ENCODE measurements around the gene RAB2B.
"Not testable (repeated sequence)": the region's sequence is repeated elsewhere in the genome, so short reads cannot be mapped to it uniquely, and the experiment has no call there.

RAB2B gene

DNA sequence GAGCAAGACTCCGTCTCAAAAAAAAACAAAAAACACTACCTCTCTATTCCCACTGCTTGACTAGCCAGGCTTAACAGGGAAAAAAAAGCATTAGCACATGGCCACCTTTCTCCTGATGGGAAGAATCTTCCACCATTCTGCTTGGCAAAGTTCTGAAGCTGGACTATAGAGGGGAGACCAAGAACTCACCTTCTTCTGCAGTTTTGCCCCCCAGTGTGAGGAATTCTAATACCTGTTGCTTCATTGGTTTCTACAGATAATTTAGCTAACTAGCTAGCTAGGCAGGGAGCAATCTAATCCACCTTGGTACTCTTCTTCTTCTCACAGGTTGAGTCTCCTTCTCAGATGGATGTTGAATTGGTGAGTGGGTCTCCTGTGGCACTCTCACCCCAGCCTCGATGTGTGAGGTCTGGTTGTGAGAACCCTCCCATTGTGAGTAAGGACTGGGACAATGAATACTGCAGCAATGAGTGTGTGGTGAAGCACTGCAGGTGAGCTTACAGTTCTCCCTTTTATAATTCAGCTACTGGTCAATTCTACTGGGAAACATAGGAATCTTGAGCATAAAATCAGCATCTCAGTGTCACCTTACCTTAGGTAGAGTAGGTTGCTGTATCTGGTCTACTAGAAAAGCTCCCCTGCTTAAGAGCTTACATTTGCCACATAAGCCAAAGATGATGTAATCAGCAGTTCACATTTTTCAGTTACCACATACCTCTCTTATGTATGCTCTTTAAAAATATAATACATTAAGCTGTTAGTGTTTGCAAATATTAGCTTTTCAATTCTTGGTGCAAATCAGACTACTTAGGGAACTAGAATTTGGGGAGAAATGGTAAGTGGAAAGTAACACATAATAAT, 18.4 kb upstream of the RAB2B start:
- no peak for DNase-seq

DNA sequence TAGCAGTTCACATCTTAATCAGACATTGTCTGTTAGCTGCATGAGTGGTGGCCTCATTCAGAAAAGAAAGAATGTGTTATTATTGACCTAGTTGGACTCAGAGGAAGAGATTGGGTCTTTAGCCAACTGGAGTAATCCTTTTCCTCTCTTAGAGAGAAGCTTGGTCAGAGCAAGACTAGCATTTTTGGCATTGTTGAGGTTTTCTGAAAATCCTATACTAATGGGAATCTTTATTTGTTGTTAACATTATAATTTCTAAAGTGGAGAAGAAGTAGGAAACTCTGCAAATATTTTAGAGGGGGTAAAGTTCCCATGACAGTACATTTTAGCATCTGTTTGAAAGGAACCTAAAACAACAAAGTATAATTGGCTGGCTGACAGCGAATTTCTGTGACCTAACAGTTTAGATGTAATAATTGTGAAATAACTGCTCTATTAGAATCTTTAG, 9.9 kb upstream of the RAB2B start:
- no peak for DNase-seq

DNA sequence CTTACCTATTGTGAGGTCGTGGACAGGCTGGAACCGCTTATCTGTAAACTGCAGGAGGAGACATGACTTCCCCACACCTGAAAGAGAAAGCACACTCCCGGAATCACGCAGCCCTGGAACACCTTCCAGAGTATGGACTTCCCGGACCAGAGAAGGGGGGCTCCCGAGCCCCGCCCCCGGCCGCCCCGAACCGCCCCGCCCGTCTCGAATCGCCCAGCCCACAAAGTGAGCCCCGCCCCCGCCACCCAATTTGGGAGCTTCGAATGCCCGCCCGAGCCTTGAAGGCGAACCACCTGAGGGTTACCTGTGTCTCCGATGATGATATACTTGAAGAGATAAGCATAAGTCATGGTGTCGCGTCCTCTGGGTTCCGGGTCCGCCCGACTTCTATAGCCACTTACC, 235 bp downstream of the RAB2B start:
- DNase-seq: no peak

DNA sequence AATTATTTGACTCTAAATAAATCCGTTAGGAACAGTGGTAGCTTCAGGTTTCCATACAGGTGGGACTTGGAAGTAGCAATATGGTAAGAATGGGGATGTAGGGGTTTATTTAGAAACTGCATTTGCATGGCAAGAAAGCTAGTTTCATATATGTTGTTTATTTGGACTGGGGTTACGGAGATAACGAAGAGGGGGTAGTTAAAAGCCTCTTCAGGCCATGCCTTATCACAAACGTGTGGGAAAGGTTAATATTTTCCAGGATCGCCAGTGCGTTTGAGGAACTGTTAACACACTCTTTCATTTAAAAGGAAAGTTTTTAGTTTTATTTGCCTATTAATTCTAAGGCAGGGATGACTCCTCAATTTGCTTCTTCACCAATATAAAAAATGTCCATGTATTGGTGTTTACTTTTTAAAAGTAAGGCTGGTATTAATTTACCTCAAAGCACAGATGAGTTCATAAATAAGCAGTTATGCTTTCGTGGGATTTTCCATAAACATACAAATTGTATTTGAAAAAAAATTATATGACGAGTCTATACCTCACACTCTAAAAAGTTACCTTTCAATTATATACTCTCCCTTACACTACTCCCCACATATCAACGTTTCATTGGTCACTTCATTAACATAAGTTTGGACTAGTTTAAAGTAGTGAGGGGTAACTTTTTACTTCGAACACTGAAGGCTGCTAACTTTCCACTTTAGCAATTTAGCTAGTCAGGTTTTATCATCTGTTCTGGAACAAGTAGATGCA, 814 bp downstream of the RAB2B start:
- DNase-seq: no peak

DNA sequence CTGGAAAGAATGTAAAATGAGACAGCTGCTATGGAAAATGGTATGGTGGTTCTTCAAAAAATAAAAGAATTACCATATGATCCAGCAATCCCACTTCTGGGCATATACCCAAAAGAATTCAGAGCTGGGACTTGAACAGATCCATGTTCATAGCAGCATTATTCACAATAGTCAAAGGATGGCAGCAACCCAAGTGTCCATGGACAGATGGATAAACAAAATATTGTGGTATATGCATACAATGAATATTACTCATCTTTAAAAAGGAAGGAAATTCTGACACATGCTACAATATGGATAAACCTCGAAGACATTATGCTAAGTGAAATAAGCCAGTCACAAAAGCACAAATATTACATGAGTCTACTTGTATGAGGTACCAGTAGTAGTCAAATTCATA, 9.1 kb downstream of the RAB2B start:
- no peak for DNase-seq

DNA sequence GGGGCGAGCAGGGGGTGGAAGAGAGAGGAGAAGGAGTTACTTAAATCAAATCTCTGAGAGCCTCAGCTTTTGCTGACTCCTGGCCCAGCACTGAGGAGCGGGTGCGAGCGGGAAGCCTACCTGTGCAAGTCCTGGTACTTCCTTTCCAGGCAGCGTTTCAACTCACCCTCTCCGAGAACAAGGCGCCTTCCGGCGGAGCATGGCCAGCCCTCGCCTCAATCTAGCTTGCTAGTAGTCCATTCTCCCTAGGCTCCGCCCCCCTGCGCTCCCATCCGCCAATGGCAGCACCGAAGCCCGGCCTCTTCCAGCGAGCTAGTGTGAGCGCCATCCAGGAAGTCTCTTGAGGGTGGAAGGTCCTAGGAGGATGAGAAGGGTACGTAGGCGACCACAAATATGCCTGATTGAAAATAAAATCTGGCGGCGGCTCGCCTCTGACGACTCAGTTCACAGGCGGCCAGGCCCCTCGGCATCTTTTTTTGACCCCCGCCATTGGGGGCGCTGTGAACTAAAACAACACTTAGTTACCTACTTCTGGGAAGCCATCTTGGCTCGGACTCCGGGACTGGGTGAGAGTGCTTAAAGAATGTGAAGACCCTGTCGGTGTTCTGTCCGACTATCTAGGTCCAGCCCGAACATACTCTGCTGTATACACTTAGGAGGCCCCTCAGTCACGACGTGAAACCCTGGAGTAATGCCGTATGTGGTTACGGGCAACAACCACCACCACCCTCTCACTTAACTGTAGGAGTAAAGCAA, 20.7 kb downstream of the RAB2B start, which contains the start of gene CHD8:
TSS of gene CHD8 (minus strand) at position 212 of the 756 bp plus-strand sequence. CDS start 24,480 bp downstream, outside the sequence.
- DNase-seq: peak; percentile 92

DNA sequence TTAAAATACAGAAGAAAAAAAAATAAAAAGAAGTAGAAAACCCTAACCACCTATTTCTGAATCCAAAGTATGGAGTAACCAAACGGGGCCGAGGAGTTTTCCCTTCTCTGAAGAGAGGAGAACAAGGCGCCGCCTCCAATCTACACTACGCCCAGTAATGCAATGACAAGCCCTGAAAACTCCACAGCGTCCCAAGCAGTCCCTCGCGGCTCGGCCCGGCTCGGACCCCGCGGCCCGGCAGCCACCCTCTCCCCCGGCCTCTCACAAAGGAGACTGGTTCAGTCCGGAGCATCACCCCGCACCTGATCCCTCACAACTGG, 21.2 kb downstream of the RAB2B start:
- DNase-seq: peak; percentile 82

DNA sequence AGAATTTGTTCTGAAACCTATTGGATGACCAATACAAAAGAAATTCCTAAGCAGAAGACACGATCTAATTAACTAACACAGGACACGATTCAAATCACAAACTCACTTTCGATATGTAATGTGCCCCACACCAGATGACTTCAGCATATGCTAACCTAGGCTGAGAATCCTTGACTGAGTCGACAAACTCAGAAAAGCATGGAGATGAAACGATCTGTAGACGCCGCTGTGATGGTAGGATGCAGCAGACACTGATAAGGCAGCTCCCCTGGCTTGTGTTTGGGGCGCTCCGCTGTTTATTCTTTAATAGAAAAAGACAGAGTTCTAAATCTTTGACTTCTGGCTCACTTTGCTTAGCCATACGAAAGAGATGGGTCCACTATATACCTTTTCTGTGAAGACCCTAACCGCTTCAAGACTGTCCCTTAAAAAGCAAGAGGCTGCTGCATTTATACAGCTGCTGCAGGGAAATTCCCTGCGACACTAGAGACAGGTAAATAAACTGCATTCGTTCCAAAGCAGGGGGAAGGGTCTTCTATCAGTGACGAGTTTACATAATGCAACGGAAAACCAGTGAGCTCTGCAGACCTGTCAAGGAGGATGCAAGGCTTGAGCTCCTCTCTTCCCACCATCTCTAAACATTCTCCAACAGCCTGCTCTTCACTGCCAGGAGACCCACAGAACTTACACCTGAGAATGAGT, 21.8 kb downstream of the RAB2B start:
- DNase-seq: peak; percentile 32

DNA sequence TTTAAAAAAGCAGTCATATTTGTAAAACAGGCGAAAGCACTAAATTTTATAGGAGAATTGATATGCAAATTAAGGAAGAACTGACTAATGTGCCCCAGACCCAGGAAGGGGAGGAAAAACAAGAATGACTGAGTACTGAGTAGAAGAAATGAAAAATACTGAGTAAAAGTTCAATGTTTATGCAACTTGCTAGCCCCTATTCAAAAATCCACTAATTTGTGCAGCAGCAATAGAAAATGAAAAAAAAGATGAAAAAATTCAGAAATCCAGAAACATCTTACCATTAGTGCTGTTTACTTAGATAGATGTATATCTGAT, 26.9 kb downstream of the RAB2B start:
- DNase-seq: no peak

DNA sequence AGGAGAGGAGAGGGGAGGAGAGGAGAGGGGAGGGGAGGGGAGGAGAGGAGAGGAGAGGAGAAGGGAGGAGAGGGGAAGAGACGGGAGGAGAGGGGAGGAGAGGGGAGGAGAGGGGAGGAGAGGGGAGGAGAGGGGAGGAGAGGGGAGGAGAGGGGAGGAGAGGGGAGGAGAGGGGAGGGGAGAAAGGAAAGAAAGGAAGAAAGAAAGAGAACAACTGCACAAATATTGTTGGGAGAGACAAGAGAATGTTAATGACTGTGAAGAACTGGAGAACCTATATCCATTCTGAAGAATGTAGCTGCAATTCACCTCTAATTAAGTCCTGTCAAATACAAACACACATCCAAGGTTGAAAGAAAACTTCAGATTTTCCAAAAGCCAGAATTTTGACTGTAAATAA, 34.1 kb downstream of the RAB2B start:
- not testable (repeated sequence) for DNase-seq

DNA sequence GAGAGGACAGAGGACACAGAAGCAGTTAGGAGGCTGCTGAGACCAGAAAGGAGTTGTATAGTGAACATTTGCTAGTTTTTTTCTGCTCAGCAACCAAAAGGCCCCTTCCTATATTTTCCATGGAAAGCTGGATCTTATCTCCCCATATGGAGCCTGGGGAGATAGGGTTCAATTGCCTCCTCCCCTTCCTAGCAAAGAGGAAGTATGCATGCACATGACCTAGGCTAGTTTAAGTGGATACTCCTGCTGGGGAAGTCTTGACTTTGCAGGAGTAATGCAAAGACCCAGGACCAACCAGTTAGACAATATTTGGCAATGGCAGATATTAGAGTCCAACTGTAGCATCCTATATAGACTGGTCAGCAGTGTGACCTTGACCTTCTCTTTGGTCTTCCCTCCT, 35.9 kb downstream of the RAB2B start:
- DNase-seq: no peak

DNA sequence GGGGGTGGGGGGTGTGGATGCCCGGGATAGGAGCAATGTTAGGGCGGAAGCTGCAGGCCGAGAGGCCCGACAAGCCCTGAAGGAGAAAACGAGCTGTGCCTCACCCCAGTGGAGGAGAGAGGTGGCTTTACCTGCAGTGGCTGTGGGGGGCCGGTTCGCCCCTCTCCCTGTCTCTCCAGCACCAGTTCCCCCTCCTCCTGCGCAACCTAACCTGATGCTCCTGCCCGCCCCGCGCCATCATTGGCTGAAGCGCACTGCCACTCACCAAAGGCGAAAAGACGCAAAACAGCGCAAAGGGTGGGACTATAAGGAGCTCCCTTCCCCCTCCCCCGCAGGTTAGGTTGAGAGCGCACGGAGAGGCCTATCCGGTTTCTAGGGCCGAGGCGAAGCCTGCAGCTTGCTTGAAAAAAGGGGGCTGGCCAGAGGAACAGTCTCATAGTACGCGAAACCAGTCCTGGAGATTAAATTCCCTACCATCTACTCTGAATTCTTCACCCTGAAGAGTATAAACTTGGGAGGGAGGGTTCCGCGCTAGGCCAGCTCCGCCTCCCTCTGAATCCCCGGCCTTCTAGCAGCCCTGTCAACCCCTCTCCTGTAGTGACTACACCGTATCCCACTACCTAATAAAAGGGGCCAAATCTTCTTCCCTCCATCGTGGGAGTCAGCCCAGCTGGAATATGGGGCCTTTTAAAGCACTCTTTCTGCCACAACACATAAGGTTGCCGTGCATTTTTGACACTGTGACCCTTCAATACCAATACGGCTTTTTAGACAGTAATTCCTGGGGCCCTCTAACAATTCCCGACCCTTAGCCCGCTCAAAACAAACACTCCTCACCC, 39.5 kb downstream of the RAB2B start:
- DNase-seq: peak; percentile 98

DNA sequence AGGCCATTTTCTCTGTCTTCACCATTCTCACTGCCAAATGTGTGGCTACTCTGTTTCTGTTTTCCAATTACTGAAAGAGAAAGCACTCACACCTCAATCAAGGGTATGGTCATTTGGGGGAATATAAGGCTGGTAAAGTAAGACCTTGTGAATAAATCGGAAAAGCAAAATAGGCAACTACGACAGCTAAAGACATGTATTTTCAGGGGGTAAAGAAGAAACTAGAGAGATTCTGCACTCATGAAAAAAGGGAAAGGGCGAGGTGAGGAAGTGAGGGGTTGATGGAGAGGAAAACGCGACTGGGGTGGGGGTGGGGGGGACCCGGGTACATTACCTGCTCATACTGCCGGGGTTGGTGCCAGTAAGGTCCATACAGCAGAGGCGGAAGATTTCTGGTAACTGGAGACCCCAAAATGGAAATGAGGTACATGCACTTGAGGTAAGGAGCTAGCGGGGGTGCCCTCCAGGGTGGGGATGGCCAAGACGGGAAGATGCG, 40.1 kb downstream of the RAB2B start:
- DNase-seq: no peak

DNA sequence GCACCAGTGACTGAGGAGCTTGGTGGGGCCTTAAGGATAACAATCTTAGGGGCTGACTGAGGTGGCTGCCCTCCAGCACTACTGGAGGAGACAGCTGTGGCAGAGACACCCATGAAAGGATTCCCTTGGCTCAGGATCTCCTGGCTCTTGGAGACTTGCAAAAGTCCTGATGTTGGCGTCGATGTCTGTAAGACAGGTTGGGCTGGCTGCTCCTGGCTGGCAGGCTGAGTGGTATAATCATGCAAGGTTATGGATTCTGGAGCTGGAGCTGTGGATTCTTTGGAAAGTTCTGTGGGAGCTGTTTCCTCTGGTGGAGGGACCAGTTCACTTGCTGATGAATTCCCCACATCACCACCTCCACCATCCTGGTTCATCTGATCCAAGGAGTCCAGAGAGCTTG, 45.6 kb downstream of the RAB2B start:
- no peak for DNase-seq

DNA sequence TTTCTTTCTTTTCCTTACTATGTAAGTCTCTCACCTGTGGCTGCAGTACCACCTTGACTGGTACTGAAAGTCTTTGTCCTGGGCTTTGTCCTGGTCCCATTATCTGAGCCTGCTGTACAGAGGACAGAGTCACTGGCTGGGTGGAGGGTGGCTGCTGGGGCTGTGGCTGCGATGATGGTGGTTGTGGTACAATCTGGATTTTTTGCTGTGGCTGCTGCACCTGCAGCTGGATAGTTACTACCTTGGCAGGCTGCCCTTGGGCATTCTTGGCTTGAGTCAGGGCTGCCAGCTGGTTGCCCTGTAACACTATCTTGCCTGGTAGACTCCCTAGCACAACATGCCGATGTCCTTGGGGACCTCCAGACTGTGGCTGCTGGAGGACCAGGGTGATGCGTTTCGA, 47.8 kb downstream of the RAB2B start:
- DNase-seq: no peak

DNA sequence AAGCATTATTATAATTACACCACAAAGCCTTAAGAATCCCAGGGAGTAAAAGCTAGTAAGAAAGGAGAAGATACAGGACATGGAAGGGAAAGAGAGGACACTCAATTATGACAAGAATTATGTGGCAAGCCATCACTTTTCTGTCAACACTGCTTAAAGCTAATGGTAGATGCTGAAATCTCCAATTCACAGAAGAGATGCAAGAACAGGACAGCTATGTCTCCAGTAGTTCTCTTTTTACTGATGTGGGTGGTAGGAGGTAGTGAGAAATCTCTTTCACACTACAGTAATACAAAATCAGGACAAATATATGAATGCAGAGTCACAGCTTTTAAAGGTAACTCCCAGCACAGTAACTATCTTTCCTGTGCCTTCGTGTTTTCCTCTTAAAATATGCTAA, 50.1 kb downstream of the RAB2B start:
- no peak for DNase-seq

DNA sequence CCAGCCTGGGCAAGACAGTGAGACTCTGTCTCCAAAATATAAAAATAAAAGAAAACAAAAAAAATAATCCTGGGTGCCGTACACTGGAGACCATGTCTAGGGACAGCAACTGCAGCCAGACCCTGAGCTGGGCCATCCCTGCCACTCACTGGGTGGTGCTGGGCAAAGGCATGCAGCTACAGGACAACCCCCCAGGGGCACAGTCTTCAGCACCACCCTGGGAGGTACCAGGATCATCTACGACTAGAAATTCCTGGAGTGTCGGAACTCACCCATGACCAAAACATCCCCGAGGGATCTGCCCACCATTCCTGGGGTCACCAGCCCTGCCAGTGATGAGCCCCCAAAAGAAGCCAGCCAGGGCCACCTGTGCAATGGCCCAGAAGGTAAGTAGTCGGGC, 57.2 kb downstream of the RAB2B start:
- no peak for DNase-seq

DNA sequence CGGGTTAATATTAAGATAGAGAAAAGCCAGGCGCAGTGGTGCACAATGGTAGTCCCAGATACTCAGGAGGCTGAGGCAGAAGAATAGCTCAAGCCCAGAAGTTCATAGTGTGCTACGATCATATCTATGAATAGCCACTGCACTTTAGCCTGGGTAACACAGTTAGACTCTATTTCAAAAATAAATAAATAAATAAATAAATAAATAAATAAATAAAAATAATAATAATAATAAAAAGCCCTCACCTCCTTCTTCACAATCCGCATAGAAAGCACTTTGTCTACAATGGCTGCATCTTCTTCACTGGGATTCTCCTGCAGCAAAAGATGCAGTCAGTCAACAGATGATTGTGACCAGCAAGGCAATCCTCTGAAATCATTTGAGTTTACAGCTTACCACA, 61.4 kb downstream of the RAB2B start:
- DNase-seq: no peak

DNA sequence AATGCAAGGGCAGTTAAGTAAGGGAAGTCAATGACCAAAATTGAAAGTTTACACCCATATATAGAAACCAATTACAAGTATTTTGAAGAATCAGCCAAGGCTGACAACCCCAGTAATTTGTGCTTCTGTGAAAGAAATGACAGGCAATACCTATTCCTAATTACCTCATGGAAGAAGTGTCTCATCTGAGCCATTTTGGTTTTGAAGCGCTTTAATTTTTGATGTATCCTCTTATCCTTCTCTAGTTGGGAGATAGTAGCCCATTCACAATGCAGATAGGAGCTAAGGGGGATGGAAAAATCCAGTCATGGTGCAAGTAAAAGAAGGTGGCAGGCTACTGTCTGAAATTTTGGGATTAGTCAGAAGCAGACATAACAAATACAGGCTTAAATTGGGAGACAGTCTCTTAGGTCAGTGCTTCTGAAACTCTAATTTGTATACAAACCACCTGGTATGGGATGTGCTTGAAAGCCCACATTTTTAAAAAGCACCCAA, 62.6 kb downstream of the RAB2B start:
- no peak for DNase-seq
